Testis (tissue), 3 donors: ENCODE results near the gene ZNF839. TPM values are rescaled to one million over a fixed set of nuclear protein-coding genes. Genes with fewer than 3 reads are reported as not detected.

Source experiments
- DNase-seq: peaks from one replicate; pipeline ENCODE4 v3.0.0-alpha.2; 2019
- H3K27ac ChIP-seq, 2 donors: fragments of 200-600 bp; sonication (generic); one replicate each; pipeline ENCODE4 v1.5.1; 2019
- H3K27me3 ChIP-seq: fragments of 200-600 bp; sonication (generic); one replicate; pipeline ENCODE4 v1.5.1; 2019
- H3K36me3 ChIP-seq: fragments of 200-600 bp; sonication (generic); one replicate; pipeline ENCODE4 v1.5.1; 2017; ENCODE audit warnings: low read depth; ENCODE audit errors: missing control alignments
- H3K4me1 ChIP-seq: fragments of 200-600 bp; sonication (generic); one replicate; pipeline ENCODE4 v1.5.1; 2019
- H3K4me3 ChIP-seq, 2 donors: fragments of 200-600 bp; sonication (generic); one replicate each; pipeline ENCODE4 v1.5.1; 2017 to 2019
- H3K9me3 ChIP-seq: fragments of 200-600 bp; sonication (generic); one replicate; pipeline ENCODE4 v1.5.1; 2017
- CTCF ChIP-seq, 3 experiments: fragments of 450-650 bp in 2 of 3; fragments of 200-600 bp in 1 of 3; sonication (generic) in 1 of 3; IDR thresholded peaks; one replicate each; pipeline ENCODE4 v1.5.1; 2016 to 2019; ENCODE audit warnings: antibody characterized with exemption in 3 of 3, mild to moderate bottlenecking in 2 of 3, moderate library complexity in 1 of 3
- POLR2A ChIP-seq: fragments of 450-650 bp; IDR thresholded peaks from one replicate; pipeline ENCODE4 v1.6.1; 2017; ENCODE audit warnings: antibody characterized with exemption, mild to moderate bottlenecking, moderate library complexity
- WGBS, 2 donors: methylation state at CpG; one replicate each; pipeline ENCODE4 v1.1.5; 2018; 5-methylcytosine and 5-hydroxymethylcytosine counted together
- intact Hi-C: fragments of 100-400 bp; cut with DNase I; formaldehyde crosslinking; loops from one replicate; pipeline ENCODE4 v1.15.1; 2023; ENCODE audit warnings: low total_unique reads
- polyA plus RNA-seq: library from polyadenylated mRNA; stranded (reverse); fragments of 350-450 nt; fragmentation: Illumina TruSeq; extraction: RNeasy Lipid Tissue Mini Kit (QIAGEN cat#74804); gene quantifications from one replicate; pipeline ENCODE4 v1.2.3, GENCODE V29; 2014; ENCODE audit warnings: low read depth, low replicate concordance; ENCODE audit not compliant: insufficient read depth
- total RNA-seq, 2 donors: library from RNA; depleted of rRNA; stranded (reverse); fragments of >200 nt; gene quantifications; one replicate each; pipeline ENCODE4 v1.2.3, GENCODE V29; 2016

The ZNF839 gene
- total and polyA plus RNA-seq, 3 donors from 2014 or later, result 41.4 to 59.0 (median 55.4) TPM

DNA sequence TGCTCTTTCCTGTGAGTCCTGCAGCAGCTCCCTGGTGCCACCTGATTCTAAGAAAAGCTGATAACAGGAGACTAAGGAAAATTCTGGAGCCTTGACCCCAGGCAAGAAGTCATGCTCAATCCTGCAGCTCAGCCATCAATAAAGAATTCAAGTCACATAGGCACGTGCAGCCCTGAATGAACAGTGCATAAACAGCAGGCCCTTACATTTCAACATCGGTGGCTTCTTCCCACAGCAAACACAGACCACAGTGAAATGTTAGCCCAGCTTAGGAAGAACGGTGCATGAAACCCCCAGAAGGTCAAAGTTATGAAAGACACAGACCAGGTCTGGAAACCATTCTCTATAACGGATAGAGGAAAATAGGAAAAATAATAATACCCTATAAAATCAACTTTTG lies 32.7 kb downstream of the ZNF839 start:
- Histone ChIP-seq H3K36me3 (no peaks in the 10 kb centered on the region), H3K4me3 (no peak overlapping the region), H3K9me3 (no peaks in the 10 kb centered on the region), H3K27me3 (no peaks in the 10 kb centered on the region), H3K27ac (no peak overlapping the region), H3K4me1 (no peaks in the 10 kb centered on the region)
- DNase-seq, result no peak
- TF ChIP-seq POLR2A, result no peak
- 88 to 93% methylated on average over 4 of the region's 4 CpGs for WGBS, 2 donors
- intact Hi-C loops, result no loop called here

DNA sequence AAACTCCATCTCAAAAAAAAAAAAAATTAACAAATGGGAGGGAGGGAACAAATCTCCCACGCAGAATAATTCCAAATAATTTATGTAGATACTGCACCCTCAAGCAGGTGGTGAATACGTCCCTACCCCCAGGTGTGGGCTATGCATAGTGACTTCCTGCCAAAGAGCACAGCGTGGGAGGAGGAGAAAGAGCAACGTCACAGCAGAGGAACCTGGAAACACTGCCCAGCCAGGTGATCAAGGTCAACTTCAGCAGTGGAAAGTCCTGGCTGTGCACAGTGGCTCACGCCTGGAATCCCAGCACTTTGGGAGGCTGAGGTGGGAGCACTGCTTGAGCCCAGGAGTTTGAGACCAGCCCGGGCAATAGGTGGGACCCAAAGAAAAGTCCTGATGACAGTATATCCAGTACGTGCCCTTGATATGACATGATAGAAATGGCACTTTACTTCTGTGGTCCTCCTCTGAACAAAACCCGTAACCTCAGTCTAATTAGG lies 33.6 kb downstream of the ZNF839 start:
- DNase-seq, result no peak
- Histone ChIP-seq H3K9me3 (no peaks in the 10 kb centered on the region), H3K36me3 (no peaks in the 10 kb centered on the region), H3K27ac (no peak overlapping the region), H3K4me1 (no peaks in the 10 kb centered on the region), H3K4me3 (no peak overlapping the region), H3K27me3 (no peaks in the 10 kb centered on the region)
- TF ChIP-seq POLR2A (no peak), CTCF (IDR thresholded peaks at IDR 0.05) (no peak)
- WGBS, 2 donors, result 73 to 75% methylated on average over 8 of the region's 8 CpGs
- intact Hi-C loops, result no loop called here

DNA sequence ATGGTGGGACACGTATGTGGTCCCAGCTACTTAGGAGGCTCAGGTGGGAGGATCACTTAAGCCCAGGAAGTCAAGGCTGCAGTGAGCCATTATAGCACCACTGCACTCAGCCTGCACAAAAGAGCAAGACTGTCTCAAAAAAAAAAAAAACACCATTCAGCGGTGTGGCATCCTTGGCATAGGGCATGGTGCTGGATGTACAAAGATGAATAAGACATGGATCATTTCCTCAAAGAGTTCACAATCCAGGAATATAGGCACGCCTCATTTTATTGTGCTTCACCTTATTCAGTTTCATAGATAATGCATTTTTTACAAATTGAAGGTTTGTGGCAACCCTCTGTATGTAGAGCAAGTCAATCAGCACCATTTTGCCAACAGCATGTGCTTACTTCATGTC lies 36.7 kb downstream of the ZNF839 start:
- H3K27me3 ChIP-seq, result no peaks in the 10 kb centered on the region
- DNase-seq, result no peak
- H3K4me1 ChIP-seq, result no peaks in the 10 kb centered on the region
- intact Hi-C loops, result no loop called here
- H3K27ac ChIP-seq, result no peak overlapping the region
- WGBS, 2 donors, result 96 to 98% methylated on average over 3 of the region's 3 CpGs
- no peak overlapping the region for H3K4me3 ChIP-seq
- TF ChIP-seq POLR2A (no peak), CTCF (IDR thresholded peaks at IDR 0.05) (no peak)
- H3K36me3 ChIP-seq, result no peaks in the 10 kb centered on the region
- no peaks in the 10 kb centered on the region for H3K9me3 ChIP-seq

- Histone ChIP-seq H3K4me3 (no peak overlapping the region), H3K4me1 (peaks cover 16% of the 10 kb centered on the region), H3K27ac (no peak overlapping the region), H3K27me3 (no peaks in the 10 kb centered on the region), H3K36me3 (no peaks in the 10 kb centered on the region), H3K9me3 (no peaks in the 10 kb centered on the region)
- intact Hi-C loops, result no loop called here
- no peak for DNase-seq
- TF ChIP-seq CTCF (IDR thresholded peaks at IDR 0.05), result no peak
- no peak for TF ChIP-seq POLR2A
- 59 to 77% methylated on average over 2 of the region's 2 CpGs for WGBS, 2 donors
Observed at GRCh38 chr14:102359341-102359740, 39.8 kb downstream of the ZNF839 start.

DNA sequence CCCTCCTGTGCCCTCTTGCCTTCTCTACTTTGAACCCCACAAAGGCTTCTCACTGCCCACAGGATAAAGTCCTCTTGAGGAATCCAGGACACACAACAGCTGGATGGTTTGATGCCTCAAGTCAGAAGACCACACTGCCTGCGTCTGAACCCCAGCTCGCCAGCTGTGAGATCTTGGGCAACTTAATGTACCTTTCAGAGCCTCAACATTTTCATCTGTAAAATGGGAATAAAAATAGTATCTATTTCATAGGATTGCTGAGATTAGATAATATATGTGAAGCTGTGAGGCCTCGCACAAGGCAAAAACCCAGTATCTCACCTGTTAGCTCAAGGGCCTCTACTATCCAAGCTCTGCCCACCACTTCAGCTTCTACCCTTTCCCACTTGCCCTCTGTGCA lies 40.8 kb downstream of the ZNF839 start:
- DNase-seq, result no peak
- WGBS, 2 donors, result 84 to 91% methylated on average over 3 of the region's 3 CpGs
- H3K27me3 ChIP-seq, result no peaks in the 10 kb centered on the region
- H3K27ac ChIP-seq, result no peak overlapping the region
- TF ChIP-seq CTCF (IDR thresholded peaks at IDR 0.05) (no peak), POLR2A (no peak)
- no peaks in the 10 kb centered on the region for H3K36me3 ChIP-seq
- peaks cover 17% of the 10 kb centered on the region for H3K4me1 ChIP-seq
- H3K4me3 ChIP-seq, result no peak overlapping the region
- no peaks in the 10 kb centered on the region for H3K9me3 ChIP-seq
- intact Hi-C loops, result no loop called here
